Activated gamma-delta T cell (primary cell): ENCODE measurements around the gene EID3.
"Not testable (repeated sequence)": the region's sequence is repeated elsewhere in the genome, so short reads cannot be mapped to it uniquely, and the experiment has no call there.

Source experiments
- DNase-seq: peaks from one replicate; lab custom pipeline; 2025; lab: John Stamatoyannopoulos, UW
- total RNA-seq, 2 donors: gene quantifications; one replicate each; lab custom pipeline; 2026; lab: John Stamatoyannopoulos, UW

EID3 gene
- 9.6 to 10.0 reads per million in 2 donors for total RNA-seq

- DNase-seq, result peak; percentile 82
These were observed at the start of gene EID3 for GRCh38 chr12:104303538-104304151. EID3 (plus strand) TSS chr12:104303739; CDS start chr12:104303935, 196 bp downstream.

DNA sequence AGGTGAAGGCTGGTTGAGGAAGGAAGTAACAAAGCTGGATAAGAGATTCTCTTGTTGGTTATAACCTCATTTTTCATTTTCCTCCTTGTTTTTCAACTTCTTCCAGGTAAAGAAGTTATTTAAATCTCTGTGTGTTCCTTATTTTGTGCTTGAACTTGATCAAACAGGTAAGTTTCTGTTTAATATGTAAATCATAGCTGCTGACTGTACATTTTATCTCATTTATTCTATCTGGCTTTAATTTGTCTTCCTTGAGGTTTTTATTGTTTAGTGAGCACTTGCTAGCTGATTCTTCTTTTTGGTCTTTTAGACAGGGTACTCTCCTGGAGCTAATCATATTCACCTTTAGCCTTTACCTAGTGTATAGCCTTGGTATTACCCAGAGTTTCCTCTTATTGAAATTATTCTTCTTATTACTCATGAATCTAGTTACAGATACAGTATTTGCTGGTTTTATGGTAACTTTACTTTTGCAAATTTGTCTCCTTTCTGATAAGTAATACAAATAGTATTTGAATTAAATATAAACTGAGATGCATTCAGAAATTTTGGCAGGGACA, 45.5 kb upstream of the EID3 start:
- no peak for DNase-seq

GRCh38 chr12:104258476-104259067, 45.0 kb upstream of the EID3 start:
- DNase-seq, result no peak

GRCh38 chr12:104263026-104263425, 40.5 kb upstream of the EID3 start:
- DNase-seq, result no peak

- no peak for DNase-seq
These were observed 39.8 kb upstream of the EID3 start for GRCh38 chr12:104263580-104264358.

DNA sequence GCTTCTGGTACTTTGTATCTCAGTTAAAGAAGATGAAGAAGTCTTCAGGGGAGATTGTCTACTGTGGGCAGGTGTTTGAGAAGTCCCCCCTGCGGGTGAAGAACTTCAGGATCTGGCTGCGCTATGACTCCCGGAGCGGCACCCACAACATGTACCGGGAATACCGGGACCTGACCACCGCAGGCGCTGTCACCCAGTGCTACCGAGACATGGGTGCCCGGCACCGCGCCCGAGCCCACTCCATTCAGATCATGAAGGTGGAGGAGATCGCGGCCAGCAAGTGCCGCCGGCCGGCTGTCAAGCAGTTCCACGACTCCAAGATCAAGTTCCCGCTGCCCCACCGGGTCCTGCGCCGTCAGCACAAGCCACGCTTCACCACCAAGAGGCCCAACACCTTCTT, 38.1 kb upstream of the EID3 start:
- DNase-seq, result not testable (repeated sequence)

DNA sequence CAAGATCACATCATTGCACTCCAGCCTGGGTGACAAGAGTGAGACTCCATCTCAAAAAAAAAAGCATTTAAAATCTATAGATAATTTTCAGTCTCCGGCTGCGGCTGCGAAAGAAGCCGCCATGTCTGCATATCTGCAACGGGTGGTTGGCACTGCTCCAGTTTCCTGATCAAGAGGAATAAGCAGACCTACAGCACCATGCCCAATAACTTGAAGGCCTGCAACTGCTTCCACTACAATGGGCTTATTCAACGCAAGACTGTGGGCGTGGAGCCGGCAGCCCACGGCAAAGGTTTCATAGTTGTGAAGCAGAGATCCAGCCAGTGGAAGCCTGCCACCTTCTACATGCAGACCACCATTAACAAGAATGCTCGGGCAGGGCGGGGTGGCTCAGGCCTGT, 30.6 kb upstream of the EID3 start:
- DNase-seq, result no peak

DNA sequence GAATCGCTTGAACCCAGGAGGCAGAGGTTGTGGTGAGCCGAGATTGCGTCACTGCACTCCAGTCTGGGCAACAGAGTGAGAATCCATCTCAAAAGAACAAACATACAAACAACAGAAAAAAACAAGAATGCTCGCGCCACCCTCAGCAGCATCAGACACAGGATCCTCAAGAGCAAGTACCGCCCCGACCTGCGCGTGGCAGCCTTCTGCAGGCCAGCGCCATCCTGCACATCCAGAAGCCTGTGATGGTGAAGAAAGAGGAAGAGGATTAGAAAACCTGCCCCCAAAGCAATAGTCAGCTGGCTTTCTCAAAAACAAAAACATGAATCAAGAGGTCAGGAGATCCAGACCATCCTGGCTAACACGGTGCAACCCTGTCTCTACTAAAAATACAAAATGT, 30.0 kb upstream of the EID3 start:
- DNase-seq, result no peak

DNA sequence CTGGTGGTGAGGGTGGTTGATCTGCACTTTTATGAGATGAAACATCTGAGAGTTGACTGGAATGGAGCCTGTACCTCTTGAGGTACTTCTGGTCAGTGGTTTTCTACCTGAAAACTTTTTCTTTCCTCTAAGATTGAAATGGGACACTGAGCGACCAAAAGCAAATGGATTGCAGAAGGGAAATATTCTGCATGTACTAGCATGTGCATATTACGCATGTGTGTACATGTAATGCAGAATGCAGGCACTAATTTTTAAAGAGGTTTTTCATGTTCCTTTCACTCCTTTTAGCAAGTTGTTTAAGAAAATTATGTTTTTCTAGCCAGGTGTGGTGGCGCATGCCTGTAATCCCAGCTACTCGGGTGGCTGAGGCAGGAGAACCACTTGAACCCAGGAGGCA, 28.7 kb upstream of the EID3 start:
- DNase-seq, result no peak

- no peak for DNase-seq
These were observed 27.9 kb upstream of the EID3 start for GRCh38 chr12:104275689-104276088.

- DNase-seq, result no peak
These were observed 27.0 kb upstream of the EID3 start for GRCh38 chr12:104276273-104277131.

- no peak for DNase-seq
These were observed 24.4 kb upstream of the EID3 start for GRCh38 chr12:104279164-104279563.

DNA sequence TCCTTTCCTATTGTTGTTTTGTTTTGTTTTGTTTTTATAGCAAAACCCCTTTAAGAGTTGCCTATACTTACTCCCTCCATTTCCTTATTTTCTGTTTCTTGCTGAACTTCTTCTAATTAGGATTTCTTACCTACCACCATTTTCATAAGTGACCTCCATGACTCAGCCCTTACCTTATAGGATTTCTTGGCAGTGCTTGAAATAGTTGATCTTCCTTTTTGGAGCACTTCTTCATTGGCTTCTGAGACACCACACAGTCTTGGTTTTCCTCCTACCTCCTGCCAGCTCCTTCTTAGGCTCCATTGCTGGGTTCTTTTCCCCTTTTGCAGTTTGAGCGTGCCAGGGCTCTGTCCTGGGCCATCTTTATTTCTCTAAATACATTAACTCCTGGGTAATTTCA, 23.4 kb upstream of the EID3 start:
- DNase-seq, result no peak

DNA sequence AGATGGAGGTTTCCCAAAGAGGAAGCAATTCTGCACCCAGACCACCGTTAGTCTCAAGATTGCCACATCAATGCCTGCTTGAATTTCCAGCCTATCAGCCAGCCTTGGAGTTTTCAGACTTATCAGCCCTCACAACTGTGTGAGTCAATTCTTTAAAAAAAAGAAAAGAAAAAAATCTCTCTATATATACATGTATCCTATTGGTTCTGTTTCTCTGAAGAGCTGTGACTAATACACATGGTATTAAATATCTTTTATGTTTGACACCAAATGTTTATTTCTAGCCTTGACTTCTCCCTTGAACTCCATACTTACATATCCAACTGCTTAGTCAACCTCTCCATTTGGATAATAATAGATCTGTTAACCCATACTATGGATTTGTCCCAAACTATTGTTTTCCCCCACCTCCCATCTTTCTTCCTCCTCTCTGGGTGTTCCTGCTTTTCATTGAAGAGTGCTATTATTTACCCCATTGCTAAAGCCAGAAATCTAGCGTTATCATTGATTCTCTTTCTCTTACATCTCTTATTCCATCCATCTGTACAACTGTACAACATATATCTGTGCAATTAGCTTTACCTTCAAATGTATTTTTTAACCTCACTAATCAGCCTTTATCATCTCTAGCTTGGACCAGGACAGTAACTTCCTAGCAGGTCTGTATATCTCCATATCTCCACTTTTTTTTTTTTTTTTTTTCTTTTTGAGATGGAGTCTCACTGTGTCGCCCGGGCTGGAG, 22.7 kb upstream of the EID3 start:
- DNase-seq, result no peak

GRCh38 chr12:104281636-104282035, 21.9 kb upstream of the EID3 start:
- DNase-seq, result no peak

- no peak for DNase-seq
These were observed 21.4 kb upstream of the EID3 start for GRCh38 chr12:104282109-104282508.

- DNase-seq, result no peak
These were observed 17.6 kb upstream of the EID3 start for GRCh38 chr12:104285740-104286515.

DNA sequence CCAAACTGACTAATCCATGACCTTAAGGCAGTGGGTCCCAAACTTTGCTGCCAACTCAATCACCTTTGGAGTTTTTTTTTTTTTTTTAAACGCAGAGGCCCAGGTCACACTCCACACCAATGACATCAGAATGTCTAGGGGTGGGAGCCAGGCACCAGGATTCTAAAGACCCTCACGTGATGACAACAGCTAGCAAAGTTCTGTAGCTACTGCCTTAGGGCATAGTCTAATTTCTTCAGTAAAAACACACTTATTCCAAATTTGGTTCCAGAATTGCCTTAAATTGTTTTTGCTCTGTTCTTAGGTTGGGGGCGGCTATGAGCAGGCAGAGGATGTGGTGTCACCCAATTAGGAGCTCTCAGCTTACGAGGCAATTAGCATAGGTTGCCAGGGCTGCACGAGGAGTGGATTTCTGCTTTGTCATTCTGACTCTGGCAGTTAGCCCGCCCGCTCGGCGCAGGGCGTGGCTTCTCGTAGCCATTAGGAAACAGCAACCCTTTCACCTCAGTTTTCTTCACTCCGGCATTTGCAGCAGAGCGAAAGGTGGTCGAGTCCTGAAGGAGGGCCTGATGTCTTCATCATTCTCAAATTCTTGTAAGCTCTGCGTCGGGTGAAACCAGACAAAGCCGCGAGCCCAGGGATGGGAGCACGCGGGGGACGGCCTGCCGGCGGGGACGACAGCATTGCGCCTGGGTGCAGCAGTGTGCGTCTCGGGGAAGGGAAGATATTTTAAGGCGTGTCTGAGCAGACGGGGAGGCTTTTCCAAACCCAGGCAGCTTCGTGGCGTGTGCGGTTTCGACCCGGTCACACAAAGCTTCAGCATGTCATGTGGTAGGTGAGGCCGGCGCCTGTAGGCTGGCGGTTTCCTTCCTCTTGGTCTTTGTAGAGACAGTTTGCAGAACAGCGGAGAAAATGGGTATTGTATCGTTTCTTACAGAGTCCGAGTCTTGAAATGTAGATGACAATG, 16.7 kb upstream of the EID3 start:
- DNase-seq, result peak; percentile 65

DNA sequence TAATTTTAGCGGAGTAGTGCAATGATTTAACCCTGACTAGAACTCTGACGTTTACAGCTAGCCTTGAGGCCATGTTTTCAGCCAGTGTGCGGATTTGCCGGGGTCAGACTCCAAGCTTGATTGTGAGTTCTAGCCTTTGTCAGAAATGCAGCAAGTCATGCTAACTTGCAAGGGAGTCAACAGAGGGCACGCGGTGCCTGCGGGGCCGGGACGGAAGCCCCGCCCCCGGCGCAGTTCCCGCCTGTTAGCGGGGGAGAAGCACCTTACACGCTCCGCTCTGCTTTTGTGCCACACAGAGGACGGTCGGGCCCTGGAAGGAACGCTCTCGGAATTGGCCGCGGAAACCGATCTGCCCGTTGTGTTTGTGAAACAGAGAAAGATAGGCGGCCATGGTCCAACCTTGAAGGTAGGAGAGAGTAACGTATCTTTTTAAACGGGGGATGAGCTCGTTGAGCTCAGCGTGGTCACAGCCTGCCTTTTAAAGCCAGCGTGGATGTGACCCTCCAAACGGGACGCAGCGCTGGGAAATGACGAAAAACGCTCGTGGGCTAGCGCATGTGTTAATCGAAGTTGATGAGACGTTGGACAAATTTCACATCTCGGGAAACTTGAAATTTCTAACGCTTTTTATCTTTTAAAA, 14.8 kb upstream of the EID3 start:
- DNase-seq, result peak; percentile 85
